Adrenal gland (tissue), 5 donors: ENCODE measurements around the gene CNTN3.

Experiments used
- CTCF ChIP-seq, 6 experiments: fragments of 450-650 bp in 4 of 6; fragments of 200-600 bp in 2 of 6; sonication (generic) in 1 of 6; IDR thresholded peaks; 1 replicate in 5 of 6; 2 replicates in 1 of 6; pipeline versions ENCODE4 v1.5.1 to v1.8.0; 2016 to 2021; ENCODE audit warnings: antibody characterized with exemption in 6 of 6, mild to moderate bottlenecking in 2 of 6, moderate library complexity in 1 of 6
- POLR2A ChIP-seq, 2 donors: fragments of 450-650 bp; IDR thresholded peaks; one replicate each; pipeline ENCODE4 v1.6.1; 2017; ENCODE audit warnings: antibody characterized with exemption in 2 of 2, mild to moderate bottlenecking in 2 of 2, moderate library complexity in 1 of 2
- donor health status: DM: no; HTN: no; CAD: no.

DNA sequence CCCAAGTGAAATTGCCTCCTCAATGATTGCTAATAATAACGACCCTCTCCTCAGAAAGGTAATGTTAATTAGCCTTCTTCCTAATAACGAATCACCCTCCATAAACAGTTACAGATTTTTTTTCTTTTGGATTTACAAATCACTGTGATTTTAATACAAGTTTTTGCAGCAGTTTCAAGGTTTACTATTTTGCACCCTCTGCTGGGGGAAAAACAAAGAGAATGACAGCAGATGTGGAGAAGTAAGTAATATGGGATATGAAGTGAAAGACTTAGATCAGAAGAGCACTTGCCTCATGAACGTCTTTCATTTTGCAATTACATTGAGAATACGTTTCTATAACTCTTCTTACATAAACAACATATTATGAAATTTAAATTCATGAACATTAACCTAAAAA lies 16.1 kb upstream of the CNTN3 start:
- TF ChIP-seq CTCF (IDR thresholded peaks at IDR 0.05) (peak in 4 of 6 experiments; percentile 3 to 37 (median 17)), POLR2A (IDR thresholded peaks at IDR 0.05) (no peak)
